ENCODE results near the gene MAPK1.
"Not testable (repeated sequence)": the region's sequence is repeated elsewhere in the genome, so short reads cannot be mapped to it uniquely, and the experiment has no call there.

MAPK1 gene

GRCh38 chr22:21791635-21792625 lies 75.5 kb downstream of the MAPK1 start:
- Mint-ChIP-seq H3K4me1 (peaks cover 14% of the 10 kb centered on the region), H3K9me3 (no peaks in the 10 kb centered on the region), H3K4me3 (no peak overlapping the region), H3K27ac (peak overlapping the region in 1 of 3 experiments; percentile 2), H3K36me3 (ENCODE audit: low read depth) (peaks cover 36% of the 10 kb centered on the region), H3K27me3 (ENCODE audit: low read depth) (no peaks in the 10 kb centered on the region)
- TF ChIP-seq CTCF (IDR thresholded peaks at IDR 0.05; ENCODE audit: unreplicated experiment in 3 of 3): no peak

- not testable (repeated sequence) for H3K27me3 Mint-ChIP-seq (ENCODE audit: low read depth); H3K9me3 Mint-ChIP-seq; H3K4me3 Mint-ChIP-seq; H3K4me1 Mint-ChIP-seq
- Mint-ChIP-seq H3K36me3 (ENCODE audit: low read depth) (peaks cover 31% of the 10 kb centered on the region), H3K27ac (peak overlapping the region in 1 of 3 experiments; percentile 2)
Observed at GRCh38 chr22:21790849-21791610, 76.4 kb downstream of the MAPK1 start.

DNA sequence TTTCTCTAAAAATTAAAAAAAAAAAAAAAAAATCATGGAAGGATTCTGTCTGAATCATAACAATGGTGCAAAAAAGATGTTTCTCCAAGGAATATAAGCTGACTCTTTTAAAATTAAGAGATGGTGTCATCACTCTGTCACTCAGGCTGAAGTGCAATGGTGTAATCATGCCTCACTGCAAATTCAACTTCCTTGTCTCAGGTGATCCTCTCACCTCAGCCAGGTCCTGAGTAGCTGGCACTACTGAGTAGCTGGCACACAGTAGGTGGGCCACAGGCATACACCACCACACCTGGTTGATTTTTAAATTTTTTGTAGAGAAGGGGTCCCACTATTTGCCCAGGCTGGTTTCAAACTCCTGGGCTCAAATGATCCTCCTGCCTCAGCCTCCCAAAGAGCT lies 77.1 kb downstream of the MAPK1 start:
- no peaks in the 10 kb centered on the region for H3K9me3 Mint-ChIP-seq
- no peaks in the 10 kb centered on the region for H3K27me3 Mint-ChIP-seq (ENCODE audit: low read depth)
- peaks cover 30% of the 10 kb centered on the region for H3K36me3 Mint-ChIP-seq (ENCODE audit: low read depth)
- H3K4me1 Mint-ChIP-seq: peaks cover 4% of the 10 kb centered on the region
- H3K27ac Mint-ChIP-seq: no peak overlapping the region
- TF ChIP-seq CTCF (IDR thresholded peaks at IDR 0.05; ENCODE audit: unreplicated experiment in 3 of 3): no peak
- H3K4me3 Mint-ChIP-seq: no peak overlapping the region

- not testable (repeated sequence) for H3K9me3 Mint-ChIP-seq; H3K4me1 Mint-ChIP-seq; H3K4me3 Mint-ChIP-seq; H3K27me3 Mint-ChIP-seq (ENCODE audit: low read depth); H3K27ac Mint-ChIP-seq
- peaks cover 42% of the 10 kb centered on the region for H3K36me3 Mint-ChIP-seq (ENCODE audit: low read depth)
Observed at GRCh38 chr22:21787565-21787964, 79.9 kb downstream of the MAPK1 start.

- no peak for TF ChIP-seq CTCF (IDR thresholded peaks at IDR 0.05; ENCODE audit: unreplicated experiment in 3 of 3)
- Mint-ChIP-seq H3K4me1 (peaks cover 10% of the 10 kb centered on the region), H3K27ac (no peak overlapping the region), H3K27me3 (ENCODE audit: low read depth) (no peaks in the 10 kb centered on the region), H3K4me3 (no peak overlapping the region), H3K9me3 (no peaks in the 10 kb centered on the region), H3K36me3 (ENCODE audit: low read depth) (peaks cover 49% of the 10 kb centered on the region)
Observed at GRCh38 chr22:21780259-21780658, 87.2 kb downstream of the MAPK1 start.

DNA sequence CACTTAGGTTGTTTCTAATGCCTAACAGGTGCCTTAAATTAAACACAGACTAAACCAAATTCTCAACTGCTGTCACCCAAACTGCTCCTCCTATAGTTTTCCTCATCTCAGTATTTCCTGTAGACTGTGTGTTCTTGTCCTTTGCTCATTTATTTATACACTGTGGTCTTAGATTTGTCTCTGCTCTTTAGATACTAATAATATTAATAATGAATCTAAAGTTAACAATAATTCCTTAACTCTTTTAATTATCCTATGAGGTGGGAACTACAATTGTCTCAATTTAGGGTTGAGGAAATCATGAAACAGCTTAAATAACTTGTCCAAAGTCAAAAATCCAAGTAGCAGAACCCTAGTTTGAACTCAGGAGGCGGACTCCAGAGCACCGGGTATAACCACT lies 88.0 kb downstream of the MAPK1 start:
- peaks cover 45% of the 10 kb centered on the region for H3K36me3 Mint-ChIP-seq (ENCODE audit: low read depth)
- no peak overlapping the region for H3K4me3 Mint-ChIP-seq
- no peaks in the 10 kb centered on the region for H3K9me3 Mint-ChIP-seq
- no peak for TF ChIP-seq CTCF (IDR thresholded peaks at IDR 0.05; ENCODE audit: unreplicated experiment in 3 of 3)
- peak overlapping the region in 1 of 3 experiments; percentile 26 for H3K27ac Mint-ChIP-seq
- H3K4me1 Mint-ChIP-seq: peaks cover 19% of the 10 kb centered on the region
- H3K27me3 Mint-ChIP-seq (ENCODE audit: low read depth): no peaks in the 10 kb centered on the region

All from nephron (organoid).